ENCODE results near the gene PAWR. TPM values are rescaled to one million over a fixed set of nuclear protein-coding genes. Genes with fewer than 3 reads are reported as not detected.

PAWR gene
- total RNA-seq, 1 experiment from 2014 or later = 176 TPM

GRCh38 chr12:79737875-79738718 is 47.3 kb upstream of the PAWR start:
- Mint-ChIP-seq H3K36me3 (ENCODE audit: insufficient read depth in 1 of 3, low read depth in 3 of 3) (no peaks in the 10 kb centered on the region), H3K4me1 (peaks cover 8 to 14% of the 10 kb centered on the region in 2 experiments), H3K27ac (peak overlapping the region in 1 of 3 experiments; percentile 63; a peak in 1 of 7 replicates), H3K27me3 (ENCODE audit: low read depth) (no peaks in the 10 kb centered on the region), H3K4me3 (no peak overlapping the region), H3K9me3 (no peaks in the 10 kb centered on the region)
- H2BK15ac ChIP-seq (ENCODE audit: low read depth, low read length) = no peak overlapping the region
- H3K23ac ChIP-seq (ENCODE audit: insufficient read length, low read depth, low read length) = no peak overlapping the region
- no peak overlapping the region for H4K5ac ChIP-seq (ENCODE audit: insufficient read length, low read depth, low read length)
- no peak overlapping the region for H3K27ac ChIP-seq (ENCODE audit: insufficient read length, low read depth, low read length)
- no peak overlapping the region for H3K14ac ChIP-seq (ENCODE audit: insufficient read depth, low read length)
- no peak overlapping the region for H3K9ac ChIP-seq (ENCODE audit: extremely low read depth, insufficient read length, low read length)
- no peaks in the 10 kb centered on the region for H3K79me1 ChIP-seq (ENCODE audit: insufficient read depth, low read depth, low read length, poor library complexity, severe bottlenecking)
- H3K4me1 ChIP-seq (ENCODE audit: insufficient read depth, low read length) = no peaks in the 10 kb centered on the region
- no peaks in the 10 kb centered on the region for H3K9me3 ChIP-seq (ENCODE audit: control insufficient read depth, low read depth, low read length)
- H2BK5ac ChIP-seq (ENCODE audit: insufficient read length, low read length) = no peak overlapping the region
- no peak for DNase-seq
- no peak overlapping the region for H3K56ac ChIP-seq (ENCODE audit: insufficient read length, low read depth, low read length)
- TF ChIP-seq CTCF (conservative IDR thresholded peaks at IDR 0.05) = peak; percentile 83
- no peak overlapping the region for H4K91ac ChIP-seq (ENCODE audit: insufficient read length, low read depth, low read length)
- no peak overlapping the region for H2BK120ac ChIP-seq (ENCODE audit: low read depth, low read length, poor library complexity, severe bottlenecking)
- no peak overlapping the region for H2AK5ac ChIP-seq (ENCODE audit: insufficient read length, low read length)
- no peak overlapping the region for H3K4me2 ChIP-seq (ENCODE audit: insufficient read depth, insufficient read length, low read length)
- no peak overlapping the region for H2BK12ac ChIP-seq (ENCODE audit: insufficient read length, low read depth, low read length)
- whole genome bisulfite sequencing (ENCODE audit: extremely low coverage, insufficient read length, low lambda C conversion rate) = no CpG with 5 or more reads among the region's 4 CpGs
- H3K27me3 ChIP-seq (ENCODE audit: insufficient read depth, low read length) = peaks cover 2% of the 10 kb centered on the region; the same call in 1 of the 2 replicates
- H3K23me2 ChIP-seq (ENCODE audit: insufficient read length, low read depth, low read length, poor library complexity, severe bottlenecking) = no peaks in the 10 kb centered on the region
- H2BK20ac ChIP-seq (ENCODE audit: low read depth, low read length, poor library complexity, severe bottlenecking) = no peak overlapping the region
- no peaks in the 10 kb centered on the region for H3K79me2 ChIP-seq (ENCODE audit: insufficient read depth, low read length)
- no peak overlapping the region for H2AFZ ChIP-seq (ENCODE audit: low read length)
- no peak overlapping the region for H4K8ac ChIP-seq (replicated peaks; ENCODE audit: insufficient read length, low read depth, low read length)
- no peak overlapping the region for H3K4ac ChIP-seq (ENCODE audit: low read depth, low read length)
- H3K18ac ChIP-seq (ENCODE audit: insufficient read length, low read depth, low read length) = no peak overlapping the region
- no peaks in the 10 kb centered on the region for H4K20me1 ChIP-seq (ENCODE audit: control insufficient read depth, insufficient read depth, insufficient read length)
- no peak overlapping the region for H3T11ph ChIP-seq (ENCODE audit: low read length)
